GM20000 (cell line): ENCODE measurements around the gene BCL2.

ENCODE experiments used
- DNase-seq: peaks from one replicate; pipeline ENCODE4 v3.0.0; 2012; ENCODE audit warnings: low spot score
- CTCF ChIP-seq: IDR thresholded peaks from 2 replicates; pipeline ENCODE4 v1.5.1; 2012; ENCODE audit warnings: mild to moderate bottlenecking, control low read depth; ENCODE audit errors: extremely low read depth, missing control alignments

The BCL2 gene

DNA sequence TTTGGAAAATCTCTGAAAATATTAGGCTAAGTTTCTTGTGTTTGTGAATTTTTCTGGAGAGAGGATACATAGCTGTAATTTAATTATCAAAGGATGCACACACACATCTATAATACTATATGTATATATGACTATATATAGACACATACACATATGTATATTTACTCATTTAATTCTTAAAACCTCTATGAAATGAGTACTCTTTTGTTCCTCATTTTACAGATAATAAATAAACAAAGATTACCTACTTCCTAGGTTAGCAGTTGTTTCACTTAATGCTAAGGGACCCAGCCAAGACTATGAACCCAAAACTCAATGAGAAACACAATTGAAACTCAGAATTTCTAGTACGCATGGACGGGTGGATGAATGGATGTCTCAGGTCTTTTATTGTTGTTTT lies 145.6 kb downstream of the BCL2 start:
- DNase-seq, result no peak
- TF ChIP-seq CTCF, result no peak

DNA sequence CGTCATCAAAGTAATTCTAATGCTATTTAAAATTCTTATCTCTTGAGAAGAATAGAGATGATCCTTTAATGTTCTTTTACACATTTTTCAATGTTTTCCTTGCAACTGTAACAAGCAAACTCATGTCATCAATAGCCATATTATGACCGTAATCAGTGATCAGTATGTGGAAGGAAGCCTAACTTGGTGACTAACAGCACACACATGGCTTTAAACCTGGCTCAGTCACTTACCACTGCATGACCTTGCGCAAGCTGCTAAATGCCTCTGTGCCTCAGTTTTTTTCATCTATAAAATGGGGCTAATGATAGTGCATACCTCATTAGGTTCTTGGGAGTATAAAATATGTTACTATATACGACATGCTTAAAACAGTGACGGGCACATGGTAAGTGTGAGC lies 149.7 kb downstream of the BCL2 start:
- no peak for TF ChIP-seq CTCF
- no peak for DNase-seq

- DNase-seq, result no peak
- no peak for TF ChIP-seq CTCF
Measured at GRCh38 chr18:63168287-63168686, 151.3 kb downstream of the BCL2 start.

GRCh38 chr18:63166142-63166541 lies 153.4 kb downstream of the BCL2 start:
- no peak for DNase-seq
- TF ChIP-seq CTCF, result no peak

- DNase-seq, result no peak
- no peak for TF ChIP-seq CTCF
Measured at GRCh38 chr18:63164396-63164795, 155.2 kb downstream of the BCL2 start.

DNA sequence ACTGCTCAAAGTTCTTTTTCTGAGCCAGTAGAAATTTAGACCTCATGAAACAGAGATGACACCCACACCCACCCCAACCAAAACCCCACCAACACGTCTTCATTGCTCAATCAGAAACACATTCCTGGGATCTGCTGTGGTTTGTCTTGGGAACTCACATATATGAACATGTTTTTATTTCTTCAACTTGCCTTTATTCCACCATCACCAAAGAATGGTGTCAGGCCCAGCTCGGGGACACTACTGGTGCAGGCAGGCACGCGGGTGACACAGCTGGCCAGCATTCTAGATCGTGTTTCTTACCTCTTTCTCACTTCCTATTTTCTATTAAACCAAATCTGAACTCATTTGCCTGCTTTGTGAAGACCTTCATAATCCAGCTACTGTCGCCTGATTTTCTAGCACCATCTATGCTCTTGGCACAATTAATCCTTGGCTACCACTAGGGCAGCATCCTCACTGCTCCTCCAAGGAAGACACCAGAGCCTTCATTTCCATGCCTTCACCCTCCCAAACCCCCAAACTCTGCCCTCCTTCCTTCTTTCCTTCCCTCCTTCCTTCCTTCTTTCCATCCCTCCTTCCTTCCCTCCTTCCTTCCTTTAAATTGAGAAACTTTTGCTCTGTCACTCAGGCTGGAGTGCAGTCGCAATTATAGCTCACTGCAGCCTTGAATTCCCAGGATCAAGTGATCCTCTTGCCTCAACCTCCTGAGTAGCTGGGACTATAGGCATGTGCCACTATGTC lies 157.1 kb downstream of the BCL2 start:
- TF ChIP-seq CTCF, result no peak
- DNase-seq, result peak; percentile 59

DNA sequence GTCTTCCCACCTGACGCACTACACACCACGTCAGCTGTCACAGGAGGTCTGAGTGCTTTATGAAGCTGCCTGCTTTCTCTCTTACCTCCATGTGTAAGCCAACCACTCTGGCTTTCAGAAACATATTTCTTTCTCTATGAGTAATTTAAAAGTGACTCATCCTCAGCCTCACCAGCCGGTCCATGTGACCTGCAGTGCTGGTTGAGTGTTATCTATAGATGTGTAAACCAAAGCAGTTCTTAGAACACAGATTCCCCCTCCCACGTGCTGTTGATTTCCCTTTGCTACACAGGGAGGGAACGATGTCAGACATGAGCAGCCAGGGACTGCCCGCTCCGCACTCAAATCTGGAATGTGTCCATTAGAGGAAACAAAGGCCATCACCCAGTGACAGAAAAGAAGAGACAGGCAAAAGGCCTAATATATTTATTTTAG lies 157.8 kb downstream of the BCL2 start:
- peak; percentile 74 for DNase-seq
- TF ChIP-seq CTCF, result no peak
